EH (cell line): ENCODE measurements around the gene TANGO6.
A peak's percentile ranks its signal among the peaks of the same experiment; 100 is the strongest.
"Not testable (repeated sequence)": the region's sequence is repeated elsewhere in the genome, so short reads cannot be mapped to it uniquely, and the experiment has no call there.

ENCODE experiments used
- DNase-seq: peaks from one replicate; pipeline ENCODE4 v3.0.0-alpha.2; 2015; ENCODE audit warnings: low read depth

The TANGO6 gene

DNA sequence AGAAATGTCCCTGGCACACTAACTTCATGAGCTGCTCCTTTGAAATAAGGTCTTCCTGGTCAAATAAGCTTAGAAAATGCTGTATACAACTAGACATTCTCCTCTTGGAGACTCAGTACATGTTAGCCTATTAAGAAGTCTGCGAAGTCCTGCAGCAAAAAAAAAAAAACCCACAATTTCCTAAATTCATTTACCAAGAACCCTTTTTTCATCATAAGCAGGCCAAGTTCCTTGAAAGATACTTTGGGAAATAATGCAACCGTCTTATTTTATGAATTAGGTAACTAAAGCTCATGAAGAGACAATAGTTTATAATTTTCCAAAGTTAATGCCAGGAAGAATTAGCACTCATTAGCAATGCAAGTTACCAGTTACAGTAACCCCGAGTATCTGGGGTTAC lies 213.1 kb downstream of the TANGO6 start:
- DNase-seq: no peak

DNA sequence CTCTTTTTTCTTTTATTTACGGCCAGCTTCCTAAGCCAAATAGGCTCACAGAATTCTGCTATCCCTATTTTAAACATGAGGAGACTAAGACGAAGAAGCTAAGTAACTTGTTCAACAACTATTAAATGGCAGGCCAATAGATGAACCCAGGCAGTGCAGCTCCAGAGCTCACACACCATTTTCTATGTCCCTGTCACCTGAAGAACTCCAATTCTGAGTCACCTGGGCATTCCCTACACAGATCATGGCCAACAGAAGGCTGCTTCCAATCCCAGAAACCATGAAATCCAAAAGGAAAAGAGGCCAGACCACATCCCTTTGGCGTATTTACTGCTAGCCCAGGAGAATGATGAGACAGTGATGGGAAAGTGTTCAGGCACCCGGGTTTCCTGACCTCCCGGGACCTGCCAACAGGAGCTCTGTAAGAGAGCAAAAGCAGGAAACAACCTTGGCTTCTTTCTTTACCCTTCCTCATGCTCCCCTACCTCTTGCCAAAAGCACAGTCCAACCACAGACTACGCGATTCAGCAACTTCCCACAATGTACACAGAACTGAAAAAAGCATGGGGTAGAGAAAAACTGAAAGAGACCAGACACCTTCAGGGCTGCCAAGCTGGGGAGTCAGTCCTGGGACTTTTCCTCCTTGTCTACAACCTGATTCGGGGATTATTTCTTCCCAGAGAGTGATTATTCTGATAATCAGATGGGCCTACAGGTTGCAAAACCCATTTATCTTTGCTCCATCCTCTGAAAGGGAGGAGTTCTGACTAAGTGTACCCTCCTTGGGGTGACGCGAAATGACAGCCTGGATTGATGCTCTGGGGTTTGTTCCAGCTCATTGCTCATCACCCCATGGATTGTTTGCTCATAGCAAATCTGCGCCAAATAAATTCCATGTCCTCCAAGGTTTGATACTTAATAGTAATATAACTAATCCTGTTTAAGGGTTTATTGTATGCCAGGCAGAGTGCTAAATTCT lies 214.4 kb downstream of the TANGO6 start:
- peak; percentile 91 for DNase-seq

GRCh38 chr16:69063491-69063890 lies 220.2 kb downstream of the TANGO6 start:
- not testable (repeated sequence) for DNase-seq

DNA sequence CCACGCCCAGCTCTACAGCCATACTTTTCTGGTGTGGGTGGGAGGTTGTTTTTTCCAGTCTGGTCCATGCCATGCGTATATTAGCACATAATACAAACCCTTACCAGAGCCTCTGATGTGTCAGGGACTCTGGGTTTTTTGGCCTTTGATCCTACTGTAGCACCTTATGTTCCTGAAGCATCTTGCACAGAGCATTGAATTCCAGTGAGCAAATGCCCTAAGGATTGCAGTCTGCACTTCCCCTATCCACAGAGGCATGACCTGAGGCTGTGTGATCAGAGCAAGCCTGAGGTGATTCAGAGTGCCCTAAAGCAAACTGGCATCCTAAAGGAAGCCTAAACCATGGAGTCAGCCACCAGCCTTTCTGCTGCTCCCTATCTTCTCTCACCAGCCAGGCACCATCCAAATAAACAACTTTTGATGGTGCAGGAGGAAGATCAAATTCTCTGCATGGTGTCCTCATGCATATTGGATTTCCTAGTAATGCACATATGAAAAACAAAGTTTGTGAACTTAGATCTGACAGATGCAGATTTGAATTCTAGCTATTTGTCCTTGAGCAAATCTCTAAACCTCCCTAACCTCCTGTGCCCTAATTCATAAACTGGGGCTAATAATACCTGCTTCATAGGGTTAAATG lies 220.9 kb downstream of the TANGO6 start:
- DNase-seq: peak; percentile 71

DNA sequence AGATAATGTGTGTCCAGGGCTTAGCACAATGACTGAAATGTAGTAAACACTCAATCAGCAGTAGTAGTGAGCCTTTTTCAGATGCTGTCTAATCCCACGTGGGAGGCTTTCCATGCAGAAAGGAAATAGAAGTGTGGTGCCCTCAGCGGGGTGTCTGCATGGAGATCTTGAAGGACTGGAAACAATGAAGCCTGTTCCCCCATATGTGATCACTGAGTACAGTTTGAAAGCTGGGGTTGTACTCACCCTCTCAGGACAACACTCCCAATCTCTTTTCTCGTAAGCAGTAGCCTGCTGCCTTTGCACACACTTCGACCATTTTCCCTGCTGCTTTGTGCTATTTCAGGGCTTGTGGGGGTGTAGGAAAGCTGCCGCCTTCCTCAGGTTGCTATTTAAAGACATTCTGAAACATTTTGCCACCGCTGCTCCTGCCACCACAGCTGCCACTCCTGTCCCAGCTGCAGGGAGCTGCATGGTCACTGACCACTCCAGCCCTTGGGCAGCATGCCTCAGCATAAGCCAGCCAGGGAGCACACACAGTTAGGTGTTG lies 221.5 kb downstream of the TANGO6 start:
- peak; percentile 17 for DNase-seq

DNA sequence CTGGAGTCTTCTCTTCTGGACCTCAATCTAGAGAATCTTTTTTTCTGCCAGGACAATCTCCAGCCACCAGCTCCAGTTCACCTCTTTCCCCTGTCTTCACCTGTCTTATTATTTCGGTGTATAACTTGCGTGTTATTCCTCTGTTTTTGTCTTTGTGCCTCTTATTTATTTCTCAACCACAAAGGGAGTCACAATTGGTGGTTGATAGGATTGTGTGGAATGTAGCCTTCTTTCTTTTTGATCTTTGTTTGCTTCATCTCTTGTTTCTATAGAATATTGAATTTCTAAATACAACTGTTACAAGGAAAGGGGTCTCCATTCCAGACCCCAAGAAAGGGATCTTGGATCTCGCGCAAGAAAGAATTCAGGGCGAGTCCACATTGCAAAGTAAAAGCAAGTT lies 226.2 kb downstream of the TANGO6 start:
- no peak for DNase-seq

DNA sequence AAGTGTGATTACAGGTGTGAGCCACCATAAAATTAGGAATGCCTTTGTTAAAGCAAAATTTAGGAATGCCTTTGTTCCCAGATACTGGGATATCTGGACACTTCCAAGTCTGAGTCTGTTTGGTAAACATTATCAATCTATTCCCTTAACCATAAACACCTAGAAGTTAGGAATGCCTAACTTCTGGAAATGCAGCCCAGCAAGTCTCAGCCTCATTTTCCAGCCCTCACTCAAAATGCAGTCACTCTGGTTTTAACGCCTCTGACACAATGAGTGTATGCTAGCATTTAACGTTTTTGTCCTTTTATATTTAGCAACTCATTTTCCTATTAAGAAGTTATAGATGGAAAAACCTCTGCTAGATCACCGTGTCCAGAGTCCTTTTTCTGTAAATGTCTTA lies 227.7 kb downstream of the TANGO6 start:
- no peak for DNase-seq

GRCh38 chr16:69072640-69072974 lies 229.3 kb downstream of the TANGO6 start:
- no peak for DNase-seq

DNA sequence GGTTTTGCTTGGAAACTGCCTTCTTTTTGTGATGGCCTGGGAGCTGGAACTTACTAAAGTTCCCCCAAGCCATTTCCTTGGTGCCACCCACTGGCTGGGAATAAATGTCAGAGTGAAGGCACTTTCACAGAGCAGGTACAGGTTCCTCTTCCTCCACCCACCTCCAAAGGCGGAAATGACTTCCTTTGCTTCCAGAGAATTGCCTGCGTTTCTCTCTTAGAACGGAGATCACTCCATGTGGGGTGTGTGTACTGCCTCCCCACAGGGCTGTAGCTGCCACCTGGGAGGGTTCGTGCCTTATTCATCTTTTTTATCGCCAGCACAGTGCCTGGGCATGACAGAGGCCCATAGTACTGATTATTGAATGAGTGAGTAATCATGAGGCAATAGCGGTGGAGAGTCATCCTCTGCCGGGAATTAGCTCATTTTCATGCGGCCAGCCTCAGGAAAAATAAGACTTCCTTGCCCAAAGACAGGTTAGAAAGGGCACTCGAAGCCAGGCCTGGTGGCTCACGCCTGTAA lies 229.9 kb downstream of the TANGO6 start:
- DNase-seq: peak; percentile 87

- DNase-seq: no peak
Observed at GRCh38 chr16:69077251-69077650, 233.9 kb downstream of the TANGO6 start.

DNA sequence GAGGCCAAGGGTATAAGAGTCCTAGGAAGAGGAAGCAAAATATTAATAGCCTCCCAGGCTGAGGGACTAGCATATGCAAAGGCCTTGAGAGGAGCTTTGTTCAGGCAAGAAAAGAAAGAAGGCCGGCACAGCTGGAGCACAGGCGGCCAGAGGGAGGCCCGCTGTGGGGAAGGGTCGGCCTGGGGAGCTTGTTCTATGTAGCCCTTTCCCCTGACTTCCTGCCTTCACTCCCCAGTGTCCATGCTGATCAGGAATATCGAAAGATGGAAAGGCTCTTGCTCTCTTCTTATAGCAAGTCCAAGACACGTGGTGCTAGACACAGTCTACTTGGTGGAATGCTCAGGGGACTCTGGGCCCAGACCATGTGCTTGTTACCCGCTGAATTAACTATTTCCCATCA lies 234.7 kb downstream of the TANGO6 start:
- no peak for DNase-seq

- DNase-seq: no peak
Observed at GRCh38 chr16:69079697-69080096, 236.4 kb downstream of the TANGO6 start.

DNA sequence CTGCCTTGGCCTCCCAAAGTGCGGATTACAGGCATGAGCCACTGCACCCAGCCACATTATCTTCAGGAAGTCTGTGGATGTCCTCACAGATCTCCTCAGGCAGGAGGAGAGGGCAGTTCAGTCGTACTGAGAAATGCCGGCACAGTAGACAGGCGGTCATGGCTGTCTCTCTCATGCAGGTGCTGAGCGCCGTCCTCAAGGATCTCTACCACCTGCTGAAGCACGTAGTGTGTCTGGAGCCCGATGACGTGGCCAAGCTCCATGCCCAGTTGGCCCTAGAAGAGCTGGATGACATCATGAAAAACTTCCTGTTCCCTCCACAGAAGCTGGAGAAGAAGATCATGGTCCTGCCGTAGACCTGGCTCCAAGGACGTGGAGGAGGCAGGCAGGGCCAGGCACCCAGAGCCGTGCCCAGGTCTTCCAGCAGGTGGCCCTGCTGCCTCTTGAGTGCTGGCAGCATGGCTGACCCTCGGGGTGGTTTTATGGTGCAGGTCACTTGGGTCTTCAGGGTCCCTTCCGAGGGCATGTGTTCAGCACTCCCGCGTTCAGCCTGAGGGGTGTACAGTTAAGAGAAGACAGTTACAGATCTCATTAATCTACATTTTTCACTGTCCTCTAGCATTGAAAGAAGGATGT lies 240.1 kb downstream of the TANGO6 start:
- DNase-seq: no peak

DNA sequence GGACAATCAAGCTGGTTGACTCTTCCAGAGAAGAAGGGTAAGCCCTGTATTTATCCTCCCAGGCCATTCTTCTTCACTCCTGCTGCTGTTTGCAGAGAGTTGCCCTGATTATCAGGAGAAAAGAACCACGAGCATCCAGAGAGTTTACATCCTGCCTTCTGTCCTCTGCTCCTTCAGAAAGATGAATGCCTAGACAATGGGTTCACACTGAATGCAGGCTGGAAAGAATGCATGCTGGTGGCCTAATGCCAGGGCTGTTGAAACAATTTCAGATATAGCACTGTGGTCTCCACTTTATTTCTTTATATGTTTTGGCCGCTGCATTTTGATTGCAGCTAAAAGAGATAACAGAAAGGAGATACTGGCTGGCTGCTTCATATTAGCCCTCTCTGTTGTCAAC lies 241.0 kb downstream of the TANGO6 start:
- DNase-seq: peak; percentile 67

- no peak for DNase-seq
Observed at GRCh38 chr16:69085032-69085695, 241.8 kb downstream of the TANGO6 start.

DNA sequence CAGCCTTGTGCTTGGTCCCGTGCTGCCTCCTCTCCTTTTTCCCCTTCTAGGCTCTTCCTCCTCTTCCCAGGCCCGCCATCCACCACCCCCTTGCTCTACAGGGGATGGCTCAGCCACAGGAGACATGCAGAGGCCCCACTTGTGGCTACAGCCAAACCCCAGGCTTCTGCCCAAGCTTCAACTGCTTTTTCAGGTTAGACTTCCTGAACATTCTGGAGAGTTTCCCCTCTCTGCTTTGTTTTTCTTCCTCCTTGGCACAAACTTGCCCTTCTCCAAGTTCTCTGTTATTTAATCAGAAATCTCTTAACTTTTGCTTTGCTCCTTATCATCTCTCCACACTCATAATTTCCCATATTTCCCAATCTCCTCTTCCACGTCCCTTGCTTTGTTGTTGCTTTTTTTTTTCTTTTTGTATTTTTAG lies 243.8 kb downstream of the TANGO6 start:
- no peak for DNase-seq

DNA sequence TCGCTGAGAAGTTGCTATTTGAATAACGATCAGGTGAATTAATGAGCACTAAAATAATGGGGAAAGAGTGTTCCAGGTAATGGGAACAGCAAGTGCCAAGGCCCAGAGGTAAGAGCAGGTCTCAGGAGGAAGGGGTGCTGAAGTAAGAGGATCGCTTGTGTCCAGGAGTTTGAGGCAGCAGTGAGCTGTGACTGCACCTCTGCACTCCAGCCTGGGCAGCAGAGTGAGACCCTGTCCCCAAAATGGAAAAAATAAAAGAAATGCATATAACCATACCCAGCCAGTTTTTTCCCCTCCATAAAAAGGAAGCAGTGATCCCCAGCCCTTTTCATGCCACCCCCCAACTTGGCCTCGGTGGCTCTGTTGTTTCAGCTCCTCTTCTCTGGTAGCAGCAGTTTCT lies 245.4 kb downstream of the TANGO6 start:
- no peak for DNase-seq

GRCh38 chr16:69089091-69089910 lies 246.0 kb downstream of the TANGO6 start:
- DNase-seq: no peak

- no peak for DNase-seq
Observed at GRCh38 chr16:69093974-69094373, 250.6 kb downstream of the TANGO6 start.

GRCh38 chr16:69094501-69094900 lies 251.2 kb downstream of the TANGO6 start:
- DNase-seq: no peak

GRCh38 chr16:69095193-69095592 lies 251.9 kb downstream of the TANGO6 start:
- no peak for DNase-seq
